ENCODE data around the gene ARL4A.
A peak's percentile ranks its signal among the peaks of the same experiment; 100 is the strongest.

DNA sequence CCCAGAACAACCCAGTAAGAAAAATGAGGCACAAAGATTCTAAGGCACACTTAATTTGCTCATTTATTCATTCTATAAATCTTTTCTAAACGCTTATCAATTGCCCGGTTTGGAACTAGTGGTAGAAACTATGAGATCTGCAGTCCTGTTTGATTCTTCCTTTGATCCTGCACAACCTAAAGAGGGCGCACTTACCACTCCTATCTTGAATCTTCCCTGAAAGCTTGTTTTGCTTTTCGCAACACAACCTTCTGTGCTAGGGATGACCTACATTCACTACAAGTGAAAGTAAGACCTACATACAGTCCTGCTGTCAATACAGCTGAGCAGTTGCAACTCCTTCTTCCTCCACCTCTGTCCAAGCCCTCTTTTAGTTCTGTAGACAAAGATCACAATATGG is 12.6 kb upstream of the ARL4A start:
- no peak for TF ChIP-seq GTF2F1 (IDR thresholded peaks at IDR 0.05; ENCODE audit: low read length)
- TF ChIP-seq, protein P1, sequence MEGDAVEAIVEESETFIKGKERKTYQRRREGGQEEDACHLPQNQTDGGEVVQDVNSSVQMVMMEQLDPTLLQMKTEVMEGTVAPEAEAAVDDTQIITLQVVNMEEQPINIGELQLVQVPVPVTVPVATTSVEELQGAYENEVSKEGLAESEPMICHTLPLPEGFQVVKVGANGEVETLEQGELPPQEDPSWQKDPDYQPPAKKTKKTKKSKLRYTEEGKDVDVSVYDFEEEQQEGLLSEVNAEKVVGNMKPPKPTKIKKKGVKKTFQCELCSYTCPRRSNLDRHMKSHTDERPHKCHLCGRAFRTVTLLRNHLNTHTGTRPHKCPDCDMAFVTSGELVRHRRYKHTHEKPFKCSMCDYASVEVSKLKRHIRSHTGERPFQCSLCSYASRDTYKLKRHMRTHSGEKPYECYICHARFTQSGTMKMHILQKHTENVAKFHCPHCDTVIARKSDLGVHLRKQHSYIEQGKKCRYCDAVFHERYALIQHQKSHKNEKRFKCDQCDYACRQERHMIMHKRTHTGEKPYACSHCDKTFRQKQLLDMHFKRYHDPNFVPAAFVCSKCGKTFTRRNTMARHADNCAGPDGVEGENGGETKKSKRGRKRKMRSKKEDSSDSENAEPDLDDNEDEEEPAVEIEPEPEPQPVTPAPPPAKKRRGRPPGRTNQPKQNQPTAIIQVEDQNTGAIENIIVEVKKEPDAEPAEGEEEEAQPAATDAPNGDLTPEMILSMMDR (CRISPR knock-in tag; IDR thresholded peaks at IDR 0.05), result peak; percentile 75
- TF ChIP-seq FOXK2 (IDR thresholded peaks at IDR 0.05), result no peak
- no peak for TF ChIP-seq RNF2 (conservative IDR thresholded peaks at IDR 0.05; ENCODE audit: low read depth)
- TF ChIP-seq EZH2 (conservative IDR thresholded peaks at IDR 0.05; ENCODE audit: low read depth, low read length), result no peak
- TF ChIP-seq, protein P2, sequence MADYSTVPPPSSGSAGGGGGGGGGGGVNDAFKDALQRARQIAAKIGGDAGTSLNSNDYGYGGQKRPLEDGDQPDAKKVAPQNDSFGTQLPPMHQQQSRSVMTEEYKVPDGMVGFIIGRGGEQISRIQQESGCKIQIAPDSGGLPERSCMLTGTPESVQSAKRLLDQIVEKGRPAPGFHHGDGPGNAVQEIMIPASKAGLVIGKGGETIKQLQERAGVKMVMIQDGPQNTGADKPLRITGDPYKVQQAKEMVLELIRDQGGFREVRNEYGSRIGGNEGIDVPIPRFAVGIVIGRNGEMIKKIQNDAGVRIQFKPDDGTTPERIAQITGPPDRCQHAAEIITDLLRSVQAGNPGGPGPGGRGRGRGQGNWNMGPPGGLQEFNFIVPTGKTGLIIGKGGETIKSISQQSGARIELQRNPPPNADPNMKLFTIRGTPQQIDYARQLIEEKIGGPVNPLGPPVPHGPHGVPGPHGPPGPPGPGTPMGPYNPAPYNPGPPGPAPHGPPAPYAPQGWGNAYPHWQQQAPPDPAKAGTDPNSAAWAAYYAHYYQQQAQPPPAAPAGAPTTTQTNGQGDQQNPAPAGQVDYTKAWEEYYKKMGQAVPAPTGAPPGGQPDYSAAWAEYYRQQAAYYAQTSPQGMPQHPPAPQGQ (CRISPR knock-in tag; IDR thresholded peaks at IDR 0.05; ENCODE audit: borderline replicate concordance), result no peak
- TF ChIP-seq MYNN (CRISPR knock-in tag; IDR thresholded peaks at IDR 0.05; ENCODE audit: low read depth), result no peak
- no peak for TF ChIP-seq NR1H2 (CRISPR knock-in tag; IDR thresholded peaks at IDR 0.05; ENCODE audit: borderline replicate concordance, low read depth)
- peak; percentile 42 for TF ChIP-seq TEAD3 (CRISPR knock-in tag; optimal IDR thresholded peaks at IDR 0.05; ENCODE audit: borderline replicate concordance)
- no peak for TF ChIP-seq SRF (IDR thresholded peaks at IDR 0.05; ENCODE audit: low read depth, low read length)
- TF ChIP-seq ZNF33B (CRISPR knock-in tag; IDR thresholded peaks at IDR 0.05), result no peak

Data from HepG2 (cell line).